T-helper 17 cell (primary cell): ENCODE measurements around the gene NUMB. TPM values are rescaled to one million over a fixed set of nuclear protein-coding genes. Genes with fewer than 3 reads are reported as not detected.
"Not testable (repeated sequence)": the region's sequence is repeated elsewhere in the genome, so short reads cannot be mapped to it uniquely, and the experiment has no call there.

Experiments
- ATAC-seq: fragments of 150-1000 bp; cut with Tn5 transposase; 2 replicates; pipeline ENCODE4 v1.10.0; 2021; ENCODE audit warnings: mild to moderate bottlenecking, moderate library complexity
- DNase-seq, 3 donors: peaks; one replicate each; pipeline versions ENCODE4 v3.0.0 to v3.0.0-alpha.2; 2020 to 2021
- H3K9me3 ChIP-seq: one replicate; pipeline ENCODE4 v1.7.0; 2013; ENCODE audit warnings: low read length, mild to moderate bottlenecking; ENCODE audit not compliant: control insufficient read depth, poor library complexity, severe bottlenecking
- H3K27ac Mint-ChIP-seq: one replicate; pipeline ENCODE4 v1.8.0; 2022; ENCODE audit warnings: mild to moderate bottlenecking, moderate library complexity, mixed read lengths
- H3K27me3 Mint-ChIP-seq: one replicate; pipeline ENCODE4 v1.8.0; 2022; ENCODE audit warnings: mixed read lengths
- H3K36me3 Mint-ChIP-seq: one replicate; pipeline ENCODE4 v1.8.0; 2022; ENCODE audit warnings: low read depth, mixed read lengths
- H3K4me1 Mint-ChIP-seq: one replicate; pipeline ENCODE4 v1.8.0; 2022; ENCODE audit warnings: mild to moderate bottlenecking, mixed read lengths
- H3K4me3 Mint-ChIP-seq: one replicate; pipeline ENCODE4 v1.8.0; 2022; ENCODE audit warnings: mild to moderate bottlenecking, moderate library complexity, mixed read lengths
- total RNA-seq, 4 donors: library from RNA in 2 of 4; stranded (reverse) in 2 of 4; gene quantifications; one replicate each; pipeline ENCODE4 v1.2.3 and lab custom pipeline; 2022 to 2026

The NUMB gene
- total RNA-seq, 2 donors from 2014 or later: 38.8 to 45.7 TPM

DNA sequence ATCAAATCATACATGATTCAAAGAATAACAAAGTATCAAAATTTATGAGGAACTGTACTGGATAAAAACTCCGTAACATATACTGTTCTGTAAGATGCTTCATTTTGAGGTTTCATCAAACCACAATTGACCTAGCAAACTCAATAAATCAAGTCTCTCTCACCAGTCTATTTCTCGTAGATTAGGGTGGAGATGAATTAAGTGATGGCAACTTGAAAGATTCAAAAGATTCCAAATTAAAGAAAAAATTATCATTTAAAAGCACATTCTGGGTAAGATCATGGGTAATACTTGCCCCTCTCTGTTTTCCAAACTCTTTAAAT is 146.7 kb downstream of the NUMB start:
- no peaks in the 10 kb centered on the region for H3K9me3 ChIP-seq
- no peaks in the 10 kb centered on the region for H3K27me3 Mint-ChIP-seq
- ATAC-seq (peak; percentile 27), DNase-seq (no peak)
- H3K27ac Mint-ChIP-seq: peak overlapping the region; percentile 27
- peaks cover 14% of the 10 kb centered on the region for H3K4me1 Mint-ChIP-seq
- H3K36me3 Mint-ChIP-seq: peaks cover 8% of the 10 kb centered on the region
- no peak overlapping the region for H3K4me3 Mint-ChIP-seq

DNA sequence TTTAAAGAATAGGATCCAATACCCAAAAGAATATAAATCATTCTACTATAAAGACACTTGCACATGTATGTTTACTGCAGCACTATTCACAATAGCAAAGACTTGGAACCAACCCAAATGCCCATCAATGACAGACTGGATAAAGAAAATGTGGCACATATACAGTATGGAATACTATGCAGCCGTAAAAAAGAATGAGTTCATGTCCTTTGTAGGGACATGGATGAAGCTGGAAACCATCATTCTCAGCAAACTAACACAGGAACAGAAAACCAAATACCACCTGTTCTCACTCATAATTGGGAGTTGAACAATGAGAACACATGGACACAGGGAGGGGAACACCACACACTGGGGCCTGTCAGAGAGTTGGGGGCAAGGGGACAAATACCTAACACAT is 149.1 kb downstream of the NUMB start:
- ATAC-seq, H3K9me3 ChIP-seq, H3K4me3 Mint-ChIP-seq, DNase-seq, H3K36me3 Mint-ChIP-seq, H3K27me3 Mint-ChIP-seq: not testable (repeated sequence)
- H3K27ac Mint-ChIP-seq: peak overlapping the region; percentile 54
- H3K4me1 Mint-ChIP-seq: peaks cover 19% of the 10 kb centered on the region

DNA sequence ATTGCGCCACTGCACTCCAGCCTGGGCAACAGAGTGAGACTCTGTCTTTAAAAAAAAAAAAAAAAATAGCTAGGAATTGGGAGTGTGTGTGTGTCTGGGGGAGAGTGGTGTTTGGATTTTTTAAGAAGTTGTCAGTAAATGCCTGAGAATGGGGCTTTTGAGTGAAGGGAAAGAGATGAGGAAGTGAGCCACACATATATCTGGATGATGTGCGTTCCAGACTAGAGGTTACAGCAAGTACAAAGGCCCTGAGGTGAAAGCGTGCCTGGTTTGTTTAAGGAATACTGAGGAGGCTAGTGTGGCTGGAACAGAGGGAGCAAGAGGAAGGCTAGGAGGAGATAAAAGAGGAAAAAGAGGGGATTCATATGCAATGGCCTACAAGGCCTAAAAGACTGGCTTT is 151.1 kb downstream of the NUMB start:
- Mint-ChIP-seq H3K27ac (peak overlapping the region; percentile 3), H3K4me1 (peaks cover 22% of the 10 kb centered on the region), H3K4me3 (no peak overlapping the region), H3K27me3 (no peaks in the 10 kb centered on the region), H3K36me3 (peaks cover 8% of the 10 kb centered on the region)
- DNase-seq (no peak), ATAC-seq (no peak)
- no peaks in the 10 kb centered on the region for H3K9me3 ChIP-seq

- DNase-seq (no peak), ATAC-seq (no peak)
- Mint-ChIP-seq H3K27me3 (no peaks in the 10 kb centered on the region), H3K27ac (no peak overlapping the region), H3K4me1 (peaks cover 18% of the 10 kb centered on the region), H3K36me3 (peaks cover 8% of the 10 kb centered on the region), H3K4me3 (no peak overlapping the region)
- no peaks in the 10 kb centered on the region for H3K9me3 ChIP-seq
Observed at GRCh38 chr14:73305499-73305898, 152.8 kb downstream of the NUMB start.

GRCh38 chr14:73295198-73295796 is 163.0 kb downstream of the NUMB start:
- no peak overlapping the region for H3K4me3 Mint-ChIP-seq
- no peaks in the 10 kb centered on the region for H3K9me3 ChIP-seq
- peaks cover 8% of the 10 kb centered on the region for H3K4me1 Mint-ChIP-seq
- H3K27ac Mint-ChIP-seq: no peak overlapping the region
- ATAC-seq (peak; percentile 54), DNase-seq (no peak)
- H3K27me3 Mint-ChIP-seq: no peaks in the 10 kb centered on the region
- H3K36me3 Mint-ChIP-seq: peaks cover 4% of the 10 kb centered on the region

DNA sequence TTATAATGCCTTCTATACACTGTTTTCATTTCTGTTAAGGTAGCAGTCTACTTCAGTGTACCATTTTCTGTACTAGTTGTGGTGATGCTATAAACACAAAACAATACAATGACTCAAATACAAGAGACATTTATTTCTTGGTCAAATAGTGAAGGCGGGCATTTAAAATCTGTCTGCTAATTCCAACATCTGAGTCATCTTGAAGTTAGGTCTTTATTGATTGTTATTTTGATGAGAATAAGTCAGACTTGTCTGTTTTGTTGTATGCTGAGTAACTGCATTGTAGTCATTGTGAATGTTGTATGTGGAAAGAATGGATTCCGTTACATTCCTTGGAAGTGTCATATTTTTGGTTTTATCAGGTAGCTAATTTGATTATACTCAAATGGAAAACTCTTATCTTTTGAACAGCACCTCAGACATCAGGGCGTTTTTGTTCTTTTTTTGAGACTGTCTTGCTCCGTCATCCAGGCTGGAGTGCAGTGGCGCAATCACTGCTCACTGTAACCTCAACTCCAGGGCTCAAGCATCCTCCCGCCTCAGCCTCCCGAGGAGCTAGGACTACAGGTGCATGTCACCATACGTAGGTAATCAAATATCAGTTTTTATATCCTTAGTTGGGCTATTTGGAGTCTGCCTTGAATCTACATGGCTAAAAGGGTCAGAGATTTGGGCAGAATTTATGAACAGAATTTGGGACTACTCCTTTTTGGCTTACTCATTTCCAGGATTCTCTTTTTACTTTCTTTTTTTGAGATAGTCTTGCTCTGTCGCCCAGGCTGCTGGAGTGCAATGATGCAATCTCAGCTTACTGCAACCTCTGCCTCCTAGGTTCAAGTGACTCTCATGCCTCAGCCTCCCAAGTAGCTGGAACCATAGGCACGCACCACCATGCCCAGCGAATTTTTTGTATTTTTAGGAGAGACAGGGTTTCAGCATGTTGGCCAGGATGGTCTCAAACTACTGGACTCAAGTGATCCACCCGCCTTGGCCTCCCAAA is 164.3 kb downstream of the NUMB start:
- Mint-ChIP-seq H3K4me3 (no peak overlapping the region), H3K27me3 (no peaks in the 10 kb centered on the region), H3K27ac (no peak overlapping the region), H3K36me3 (peaks cover 4% of the 10 kb centered on the region), H3K4me1 (peaks cover 10% of the 10 kb centered on the region)
- ATAC-seq (no peak), DNase-seq (no peak)
- no peaks in the 10 kb centered on the region for H3K9me3 ChIP-seq

- H3K9me3 ChIP-seq: no peaks in the 10 kb centered on the region
- DNase-seq: no peak
- H3K27ac Mint-ChIP-seq: peak overlapping the region; percentile 32
- peaks cover 4% of the 10 kb centered on the region for H3K36me3 Mint-ChIP-seq
- peaks cover 8% of the 10 kb centered on the region for H3K4me1 Mint-ChIP-seq
- no peak overlapping the region for H3K4me3 Mint-ChIP-seq
- no peak for ATAC-seq
- H3K27me3 Mint-ChIP-seq: no peaks in the 10 kb centered on the region
Observed at GRCh38 chr14:73290279-73290678, 168.1 kb downstream of the NUMB start.

DNA sequence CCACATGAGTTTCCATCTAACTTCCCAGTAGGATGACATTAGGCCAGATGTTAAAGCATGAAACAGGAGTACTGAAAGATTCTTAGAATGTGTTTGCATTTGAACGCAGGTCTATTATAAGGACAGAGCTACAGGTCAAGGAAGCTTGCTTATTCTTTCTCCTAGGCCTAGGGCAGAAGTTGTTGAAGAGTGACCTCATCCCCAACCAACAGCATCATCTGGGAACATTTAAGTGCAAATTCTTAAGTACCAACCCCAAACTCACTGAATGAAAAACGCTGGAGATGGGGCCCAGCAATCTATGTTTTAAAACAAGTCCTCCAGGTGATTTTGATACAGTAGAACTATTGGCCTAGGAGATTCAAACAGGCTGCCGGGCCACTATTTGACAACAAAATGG is 168.6 kb downstream of the NUMB start:
- H3K4me1 Mint-ChIP-seq: peaks cover 8% of the 10 kb centered on the region
- H3K36me3 Mint-ChIP-seq: peaks cover 4% of the 10 kb centered on the region
- H3K27me3 Mint-ChIP-seq: no peaks in the 10 kb centered on the region
- peak overlapping the region; percentile 32 for H3K27ac Mint-ChIP-seq
- H3K9me3 ChIP-seq: no peaks in the 10 kb centered on the region
- no peak for DNase-seq
- ATAC-seq: no peak
- H3K4me3 Mint-ChIP-seq: no peak overlapping the region

DNA sequence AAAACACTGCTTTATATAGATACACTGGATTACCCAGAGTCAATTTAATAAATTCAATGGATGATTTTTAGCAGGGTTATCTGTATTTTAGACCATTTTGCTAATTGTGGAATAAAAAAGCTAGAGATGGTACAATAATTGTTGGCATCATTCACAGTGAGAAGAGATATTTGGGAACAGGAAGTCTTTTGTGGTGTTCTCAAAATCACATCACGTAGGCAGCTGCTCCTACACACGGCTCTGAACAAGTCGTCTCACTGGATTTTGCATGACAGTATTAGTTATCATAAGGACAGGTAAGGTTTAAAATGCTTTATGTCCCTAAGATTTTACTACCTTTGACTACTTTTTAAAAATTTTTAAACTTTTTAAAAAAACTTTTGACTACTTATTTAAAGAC is 169.0 kb downstream of the NUMB start:
- DNase-seq (no peak), ATAC-seq (no peak)
- Mint-ChIP-seq H3K4me1 (peaks cover 8% of the 10 kb centered on the region), H3K4me3 (no peak overlapping the region), H3K36me3 (peaks cover 4% of the 10 kb centered on the region), H3K27ac (peak overlapping the region; percentile 32), H3K27me3 (no peaks in the 10 kb centered on the region)
- H3K9me3 ChIP-seq: no peaks in the 10 kb centered on the region

DNA sequence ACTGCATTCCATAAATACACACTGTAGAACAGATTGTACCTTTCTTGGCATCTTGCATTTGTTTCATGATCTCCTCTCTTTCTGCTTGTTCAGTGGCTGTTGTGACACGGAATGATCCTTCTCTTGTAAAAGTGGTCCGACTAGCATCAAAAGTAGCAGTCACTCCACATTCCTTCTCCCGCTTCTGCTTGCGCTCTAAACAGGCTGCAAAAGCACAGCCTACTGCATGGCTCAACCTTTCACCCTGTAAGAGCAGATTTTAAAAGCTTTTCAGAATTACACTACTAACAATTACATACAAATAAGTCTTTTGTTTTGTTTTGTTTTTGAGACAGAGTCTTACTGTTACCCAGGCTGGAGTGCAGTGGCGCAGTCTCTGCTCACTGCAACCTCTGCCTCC is 171.3 kb downstream of the NUMB start:
- no peaks in the 10 kb centered on the region for H3K9me3 ChIP-seq
- H3K36me3 Mint-ChIP-seq: peaks cover 11% of the 10 kb centered on the region
- ATAC-seq (no peak), DNase-seq (no peak)
- H3K4me3 Mint-ChIP-seq: no peak overlapping the region
- H3K27ac Mint-ChIP-seq: no peak overlapping the region
- H3K27me3 Mint-ChIP-seq: no peaks in the 10 kb centered on the region
- peaks cover 13% of the 10 kb centered on the region for H3K4me1 Mint-ChIP-seq

- H3K4me1 Mint-ChIP-seq: peaks cover 15% of the 10 kb centered on the region
- ATAC-seq (no peak), DNase-seq (no peak)
- H3K36me3 Mint-ChIP-seq: peaks cover 14% of the 10 kb centered on the region
- no peak overlapping the region for H3K4me3 Mint-ChIP-seq
- H3K27ac Mint-ChIP-seq: no peak overlapping the region
- H3K9me3 ChIP-seq: no peaks in the 10 kb centered on the region
- no peaks in the 10 kb centered on the region for H3K27me3 Mint-ChIP-seq
Observed at GRCh38 chr14:73286598-73286997, 171.7 kb downstream of the NUMB start.

DNA sequence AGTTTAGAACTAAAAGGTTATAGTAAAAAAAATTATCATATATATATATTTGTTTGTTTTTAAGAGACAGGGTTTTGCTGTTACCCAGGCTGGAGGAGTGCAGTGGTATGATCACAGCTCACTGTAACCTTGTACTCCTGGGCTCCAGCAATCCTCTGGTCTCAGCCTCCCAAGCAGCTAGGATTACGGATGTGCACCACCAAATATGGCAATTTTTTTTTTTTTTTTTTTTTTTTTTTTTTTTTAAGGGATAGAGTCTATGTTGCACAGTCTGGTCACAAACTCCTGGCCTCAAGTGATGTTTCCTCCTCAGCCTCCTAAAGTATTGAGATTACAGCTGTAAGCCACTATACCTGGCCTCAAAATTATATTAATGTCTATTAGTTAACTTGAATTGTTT is 172.4 kb downstream of the NUMB start:
- H3K27ac Mint-ChIP-seq: no peak overlapping the region
- H3K27me3 Mint-ChIP-seq: no peaks in the 10 kb centered on the region
- peaks cover 14% of the 10 kb centered on the region for H3K36me3 Mint-ChIP-seq
- H3K4me3 Mint-ChIP-seq: no peak overlapping the region
- no peak for ATAC-seq
- peaks cover 15% of the 10 kb centered on the region for H3K4me1 Mint-ChIP-seq
- H3K9me3 ChIP-seq: no peaks in the 10 kb centered on the region
- no peak for DNase-seq

DNA sequence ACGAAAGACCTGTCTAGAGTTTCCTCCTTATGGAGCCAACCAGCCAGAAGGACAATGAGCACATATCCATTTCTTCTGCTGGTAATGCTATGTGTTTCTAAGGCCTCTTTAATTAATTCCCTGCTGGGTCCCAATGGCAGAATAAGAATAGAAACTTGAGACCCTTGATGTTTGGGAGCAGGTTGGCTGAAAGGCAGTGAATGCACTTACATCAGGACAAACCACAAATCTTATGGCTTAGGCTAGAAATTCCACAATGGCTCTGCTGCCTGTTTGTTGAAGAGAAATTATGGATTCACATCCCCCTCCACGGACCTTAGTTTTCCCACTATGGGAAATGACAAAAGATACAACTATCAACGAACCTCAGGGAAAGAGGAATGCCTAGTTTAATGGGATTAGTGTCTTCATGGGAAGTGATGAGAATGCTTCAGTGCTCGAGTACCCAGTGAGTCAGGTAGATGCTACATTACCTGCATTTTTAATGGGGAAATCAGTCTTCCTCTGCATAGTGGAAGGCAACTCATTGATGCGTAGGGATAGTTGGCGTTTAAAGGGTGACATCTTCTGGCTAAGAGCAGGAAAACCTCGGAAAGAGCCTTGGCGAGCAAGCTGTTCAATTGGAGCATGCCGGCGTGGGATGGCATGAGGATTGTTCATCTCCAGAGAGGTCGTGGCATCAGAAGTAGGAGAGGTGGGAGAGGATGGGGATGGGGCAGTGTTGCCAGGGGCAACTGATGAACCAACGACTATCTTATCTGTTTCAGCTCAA is 174.6 kb downstream of the NUMB start:
- no peaks in the 10 kb centered on the region for H3K9me3 ChIP-seq
- H3K4me3 Mint-ChIP-seq: no peak overlapping the region
- peaks cover 7% of the 10 kb centered on the region for H3K4me1 Mint-ChIP-seq
- no peak for ATAC-seq
- DNase-seq: no peak
- H3K27ac Mint-ChIP-seq: no peak overlapping the region
- H3K36me3 Mint-ChIP-seq: peaks cover 23% of the 10 kb centered on the region
- H3K27me3 Mint-ChIP-seq: no peaks in the 10 kb centered on the region
